Urothelium cell line (cell line): ENCODE measurements around the gene SUGCT.
"Not testable (repeated sequence)": the region's sequence is repeated elsewhere in the genome, so short reads cannot be mapped to it uniquely, and the experiment has no call there.

Source experiments
- DNase-seq: peaks from one replicate; pipeline ENCODE4 v3.0.0; 2011; ENCODE audit warnings: low spot score, mixed read lengths
- FAIRE-seq: peaks from 2 replicates; lab custom pipeline; 2011; peaks lifted over from hg19 to GRCh38; lab: Jason Lieb, UNC

Gene SUGCT

GRCh38 chr7:40138973-40139372 is 4.2 kb downstream of the SUGCT start:
- no peak for FAIRE-seq

GRCh38 chr7:40139891-40140290 is 5.1 kb downstream of the SUGCT start:
- not testable (repeated sequence) for DNase-seq, FAIRE-seq

More at GRCh38 chr7:40138973-40139372, 4.2 kb downstream of the SUGCT start:
- DNase-seq, result no peak

GRCh38 chr7:40141916-40142315 is 7.1 kb downstream of the SUGCT start:
- not testable (repeated sequence) for DNase-seq, FAIRE-seq

GRCh38 chr7:40145596-40146130 is 10.9 kb downstream of the SUGCT start:
- DNase-seq, FAIRE-seq: not testable (repeated sequence)

GRCh38 chr7:40147371-40148246 is 12.8 kb downstream of the SUGCT start:
- FAIRE-seq (no peak), DNase-seq (peak; percentile 62)

- not testable (repeated sequence) for FAIRE-seq, DNase-seq
These were observed 13.4 kb downstream of the SUGCT start for GRCh38 chr7:40148247-40148580.

- DNase-seq, result no peak
- FAIRE-seq, result no peak
These were observed 13.9 kb downstream of the SUGCT start for GRCh38 chr7:40148671-40149070.

GRCh38 chr7:40151504-40151903 is 16.7 kb downstream of the SUGCT start:
- DNase-seq, result no peak
- no peak for FAIRE-seq

- FAIRE-seq, result no peak
These were observed 22.2 kb downstream of the SUGCT start for GRCh38 chr7:40156988-40157387.

GRCh38 chr7:40162516-40162915 is 27.7 kb downstream of the SUGCT start:
- FAIRE-seq (peak; percentile 63), DNase-seq (no peak)

More at GRCh38 chr7:40156988-40157387, 22.2 kb downstream of the SUGCT start:
- no peak for DNase-seq

- FAIRE-seq (no peak), DNase-seq (no peak)
These were observed 30.4 kb downstream of the SUGCT start for GRCh38 chr7:40165216-40165615.

- no peak for FAIRE-seq
- no peak for DNase-seq
These were observed 32.5 kb downstream of the SUGCT start for GRCh38 chr7:40167291-40167690.

- not testable (repeated sequence) for FAIRE-seq, DNase-seq
These were observed 33.5 kb downstream of the SUGCT start for GRCh38 chr7:40168266-40168665.

- not testable (repeated sequence) for DNase-seq, FAIRE-seq
These were observed 38.3 kb downstream of the SUGCT start for GRCh38 chr7:40173121-40173520.

- DNase-seq, FAIRE-seq: not testable (repeated sequence)
These were observed 40.5 kb downstream of the SUGCT start for GRCh38 chr7:40175256-40175655.

GRCh38 chr7:40175725-40176510 is 41.1 kb downstream of the SUGCT start:
- FAIRE-seq (no peak), DNase-seq (no peak)

- DNase-seq (no peak), FAIRE-seq (no peak)
These were observed 42.3 kb downstream of the SUGCT start for GRCh38 chr7:40177071-40177470.

- DNase-seq (no peak), FAIRE-seq (no peak)
These were observed 47.6 kb downstream of the SUGCT start for GRCh38 chr7:40182452-40182851.

- DNase-seq (no peak), FAIRE-seq (no peak)
These were observed 51.8 kb downstream of the SUGCT start for GRCh38 chr7:40186586-40186985.

GRCh38 chr7:40192036-40192435 is 57.2 kb downstream of the SUGCT start:
- FAIRE-seq (no peak), DNase-seq (no peak)

- FAIRE-seq (no peak), DNase-seq (no peak)
These were observed 59.9 kb downstream of the SUGCT start for GRCh38 chr7:40194745-40195144.
